ENCODE data around the gene DPP10.

Gene DPP10

DNA sequence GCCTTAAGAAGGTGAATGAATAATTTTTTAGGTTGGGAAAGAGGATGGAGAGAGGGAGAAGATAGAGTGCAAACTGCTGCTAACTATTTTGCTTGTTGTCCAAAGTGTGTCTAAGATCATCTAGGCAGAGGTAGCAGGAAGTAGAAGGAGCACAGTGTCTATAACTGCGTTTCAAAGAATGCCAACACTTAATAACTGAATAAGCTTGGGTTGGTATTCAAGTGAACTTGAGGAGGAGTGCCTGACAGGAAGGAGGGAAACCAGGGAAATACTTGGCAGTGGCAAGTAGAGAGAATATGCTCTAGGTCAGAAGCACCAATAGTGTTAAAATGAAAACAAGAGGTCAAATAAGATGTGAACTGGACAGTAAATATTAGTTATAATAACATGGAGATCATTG, 155.9 kb downstream of the DPP10 start:
- H3K27me3 ChIP-seq (ENCODE audit: control insufficient read depth, insufficient read depth, low read length) = no peaks in the 10 kb centered on the region
- H3K36me3 ChIP-seq (ENCODE audit: control insufficient read depth, insufficient read depth, low read length) = no peaks in the 10 kb centered on the region
- no peaks in the 10 kb centered on the region for H3K9me3 ChIP-seq (ENCODE audit: control insufficient read depth, low read length)
- H3K4me2 ChIP-seq (ENCODE audit: low read length) = no peak overlapping the region
- H2AFZ ChIP-seq = no peak overlapping the region
- H3K79me2 ChIP-seq = no peaks in the 10 kb centered on the region
- H3K4me3 ChIP-seq (ENCODE audit: low read depth, low read length) = no peak overlapping the region
- no peak overlapping the region for H3K27ac ChIP-seq
- no peaks in the 10 kb centered on the region for H3K4me1 ChIP-seq
- TF ChIP-seq, protein P1, sequence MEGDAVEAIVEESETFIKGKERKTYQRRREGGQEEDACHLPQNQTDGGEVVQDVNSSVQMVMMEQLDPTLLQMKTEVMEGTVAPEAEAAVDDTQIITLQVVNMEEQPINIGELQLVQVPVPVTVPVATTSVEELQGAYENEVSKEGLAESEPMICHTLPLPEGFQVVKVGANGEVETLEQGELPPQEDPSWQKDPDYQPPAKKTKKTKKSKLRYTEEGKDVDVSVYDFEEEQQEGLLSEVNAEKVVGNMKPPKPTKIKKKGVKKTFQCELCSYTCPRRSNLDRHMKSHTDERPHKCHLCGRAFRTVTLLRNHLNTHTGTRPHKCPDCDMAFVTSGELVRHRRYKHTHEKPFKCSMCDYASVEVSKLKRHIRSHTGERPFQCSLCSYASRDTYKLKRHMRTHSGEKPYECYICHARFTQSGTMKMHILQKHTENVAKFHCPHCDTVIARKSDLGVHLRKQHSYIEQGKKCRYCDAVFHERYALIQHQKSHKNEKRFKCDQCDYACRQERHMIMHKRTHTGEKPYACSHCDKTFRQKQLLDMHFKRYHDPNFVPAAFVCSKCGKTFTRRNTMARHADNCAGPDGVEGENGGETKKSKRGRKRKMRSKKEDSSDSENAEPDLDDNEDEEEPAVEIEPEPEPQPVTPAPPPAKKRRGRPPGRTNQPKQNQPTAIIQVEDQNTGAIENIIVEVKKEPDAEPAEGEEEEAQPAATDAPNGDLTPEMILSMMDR (IDR thresholded peaks at IDR 0.05) = no peak
- no peak overlapping the region for H3K9ac ChIP-seq

DNA sequence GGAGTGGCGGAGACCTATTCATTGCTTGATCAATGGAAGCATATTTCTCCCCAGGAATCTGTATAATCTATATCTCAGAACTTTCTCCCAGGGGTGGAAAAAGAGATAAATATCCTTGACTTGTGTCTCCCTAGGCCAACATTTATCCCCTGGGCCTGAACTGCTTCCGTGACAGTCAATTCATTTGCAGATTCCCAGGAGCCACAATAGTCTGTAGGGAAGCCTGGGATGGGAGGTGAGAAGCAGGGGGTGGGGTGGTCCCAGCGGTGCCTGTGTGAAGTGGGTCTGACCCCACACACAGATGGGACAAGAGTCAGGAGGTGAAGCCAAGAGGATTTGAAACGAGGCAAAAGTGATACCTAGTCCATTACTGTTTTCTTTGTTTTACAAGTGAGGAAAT, 166.8 kb downstream of the DPP10 start:
- Histone ChIP-seq H3K9me3 (ENCODE audit: control insufficient read depth, low read length) (no peaks in the 10 kb centered on the region), H3K36me3 (ENCODE audit: control insufficient read depth, insufficient read depth, low read length) (no peaks in the 10 kb centered on the region), H3K4me3 (ENCODE audit: low read depth, low read length) (no peak overlapping the region), H3K4me1 (no peaks in the 10 kb centered on the region), H3K27me3 (ENCODE audit: control insufficient read depth, insufficient read depth, low read length) (no peaks in the 10 kb centered on the region), H3K27ac (no peak overlapping the region), H3K79me2 (no peaks in the 10 kb centered on the region), H3K9ac (no peak overlapping the region), H2AFZ (no peak overlapping the region), H3K4me2 (ENCODE audit: low read length) (no peak overlapping the region)
- TF ChIP-seq, protein P1 (IDR thresholded peaks at IDR 0.05) = no peak

DNA sequence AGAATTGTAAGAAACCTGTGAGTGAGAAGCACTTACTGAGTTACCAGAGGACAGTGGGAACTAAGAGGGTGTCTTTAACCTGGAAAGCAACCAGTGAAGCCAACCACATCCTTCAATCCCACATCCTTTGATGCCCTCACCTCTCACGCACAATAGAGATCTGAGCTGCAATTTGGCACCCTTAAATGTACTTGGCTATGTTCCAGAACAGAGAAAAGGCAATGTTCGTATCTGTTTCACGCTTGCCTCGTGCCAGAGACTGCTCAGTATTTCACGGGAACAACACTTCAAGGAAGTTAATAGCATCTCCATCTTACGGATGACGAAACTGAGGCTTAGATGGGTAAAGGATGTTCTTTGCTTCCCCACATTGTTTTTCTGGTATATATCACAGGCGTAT, 167.4 kb downstream of the DPP10 start:
- H3K27ac ChIP-seq = no peak overlapping the region
- H3K4me2 ChIP-seq (ENCODE audit: low read length) = no peak overlapping the region
- no peaks in the 10 kb centered on the region for H3K36me3 ChIP-seq (ENCODE audit: control insufficient read depth, insufficient read depth, low read length)
- TF ChIP-seq, protein P1 (IDR thresholded peaks at IDR 0.05) = no peak
- H3K79me2 ChIP-seq = no peaks in the 10 kb centered on the region
- no peaks in the 10 kb centered on the region for H3K4me1 ChIP-seq
- H2AFZ ChIP-seq = no peak overlapping the region
- H3K4me3 ChIP-seq (ENCODE audit: low read depth, low read length) = no peak overlapping the region
- H3K9ac ChIP-seq = no peak overlapping the region
- no peaks in the 10 kb centered on the region for H3K9me3 ChIP-seq (ENCODE audit: control insufficient read depth, low read length)
- H3K27me3 ChIP-seq (ENCODE audit: control insufficient read depth, insufficient read depth, low read length) = no peaks in the 10 kb centered on the region

DNA sequence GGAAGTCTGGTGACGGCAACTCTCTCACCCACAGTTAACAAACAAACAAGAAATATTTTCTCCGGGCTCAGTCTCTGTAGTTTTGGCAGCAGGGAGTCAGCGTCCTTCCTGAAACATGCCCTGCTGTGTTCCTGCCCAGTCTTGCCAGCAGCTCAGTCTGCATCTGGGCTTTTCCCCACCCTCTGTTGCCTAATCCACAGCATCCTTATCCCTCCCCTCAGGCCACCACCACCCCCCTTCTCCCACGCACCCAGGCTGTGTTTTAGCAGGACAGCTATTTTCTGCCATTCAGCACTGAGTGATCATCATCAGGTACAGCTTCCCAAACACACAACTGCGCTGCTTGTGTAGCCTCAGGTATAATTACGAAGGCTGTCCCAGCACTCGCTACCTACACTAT, 168.2 kb downstream of the DPP10 start:
- TF ChIP-seq, protein P1 (IDR thresholded peaks at IDR 0.05) = no peak
- Histone ChIP-seq H3K9me3 (ENCODE audit: control insufficient read depth, low read length) (no peaks in the 10 kb centered on the region), H3K36me3 (ENCODE audit: control insufficient read depth, insufficient read depth, low read length) (no peaks in the 10 kb centered on the region), H3K4me2 (ENCODE audit: low read length) (no peak overlapping the region), H3K27me3 (ENCODE audit: control insufficient read depth, insufficient read depth, low read length) (no peaks in the 10 kb centered on the region), H3K79me2 (no peaks in the 10 kb centered on the region), H3K9ac (no peak overlapping the region), H2AFZ (no peak overlapping the region), H3K27ac (no peak overlapping the region), H3K4me3 (ENCODE audit: low read depth, low read length) (no peak overlapping the region), H3K4me1 (no peaks in the 10 kb centered on the region)

DNA sequence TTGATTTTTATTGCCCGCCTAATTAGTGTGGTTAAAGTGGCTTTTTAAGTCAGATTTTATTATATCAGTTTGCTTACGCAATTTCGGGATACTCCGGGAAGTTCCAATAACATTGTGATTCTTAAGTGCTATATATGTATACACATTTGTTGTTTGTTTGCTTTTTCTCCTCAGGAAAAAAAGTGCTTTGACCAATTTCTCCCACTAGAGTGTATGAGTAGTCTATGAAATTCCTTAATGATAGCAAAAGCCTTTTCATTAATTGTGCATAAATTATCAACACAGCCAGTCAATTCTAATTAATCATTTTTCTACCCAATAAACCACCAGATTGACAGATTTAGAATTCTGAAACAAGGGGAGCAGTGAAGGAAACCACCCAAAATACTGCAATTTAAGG, 172.2 kb downstream of the DPP10 start:
- Histone ChIP-seq H3K36me3 (ENCODE audit: control insufficient read depth, insufficient read depth, low read length) (no peaks in the 10 kb centered on the region), H3K4me3 (ENCODE audit: low read depth, low read length) (no peak overlapping the region), H3K79me2 (no peaks in the 10 kb centered on the region), H3K27ac (no peak overlapping the region), H3K4me2 (ENCODE audit: low read length) (no peak overlapping the region), H3K9ac (no peak overlapping the region), H3K27me3 (ENCODE audit: control insufficient read depth, insufficient read depth, low read length) (no peaks in the 10 kb centered on the region), H3K4me1 (no peaks in the 10 kb centered on the region), H3K9me3 (ENCODE audit: control insufficient read depth, low read length) (no peaks in the 10 kb centered on the region), H2AFZ (no peak overlapping the region)
- TF ChIP-seq, protein P1 (IDR thresholded peaks at IDR 0.05) = no peak

Data from parathyroid adenoma (tissue), 2 donors.